ENCODE results near the gene LRRC23. TPM values are rescaled to one million over a fixed set of nuclear protein-coding genes. Genes with fewer than 3 reads are reported as not detected.
A peak's percentile ranks its signal among the peaks of the same experiment; 100 is the strongest.

The LRRC23 gene
- total RNA-seq, 6 experiments from 2014 or later = 5.5 to 7.9 (median 6.6) TPM

DNA sequence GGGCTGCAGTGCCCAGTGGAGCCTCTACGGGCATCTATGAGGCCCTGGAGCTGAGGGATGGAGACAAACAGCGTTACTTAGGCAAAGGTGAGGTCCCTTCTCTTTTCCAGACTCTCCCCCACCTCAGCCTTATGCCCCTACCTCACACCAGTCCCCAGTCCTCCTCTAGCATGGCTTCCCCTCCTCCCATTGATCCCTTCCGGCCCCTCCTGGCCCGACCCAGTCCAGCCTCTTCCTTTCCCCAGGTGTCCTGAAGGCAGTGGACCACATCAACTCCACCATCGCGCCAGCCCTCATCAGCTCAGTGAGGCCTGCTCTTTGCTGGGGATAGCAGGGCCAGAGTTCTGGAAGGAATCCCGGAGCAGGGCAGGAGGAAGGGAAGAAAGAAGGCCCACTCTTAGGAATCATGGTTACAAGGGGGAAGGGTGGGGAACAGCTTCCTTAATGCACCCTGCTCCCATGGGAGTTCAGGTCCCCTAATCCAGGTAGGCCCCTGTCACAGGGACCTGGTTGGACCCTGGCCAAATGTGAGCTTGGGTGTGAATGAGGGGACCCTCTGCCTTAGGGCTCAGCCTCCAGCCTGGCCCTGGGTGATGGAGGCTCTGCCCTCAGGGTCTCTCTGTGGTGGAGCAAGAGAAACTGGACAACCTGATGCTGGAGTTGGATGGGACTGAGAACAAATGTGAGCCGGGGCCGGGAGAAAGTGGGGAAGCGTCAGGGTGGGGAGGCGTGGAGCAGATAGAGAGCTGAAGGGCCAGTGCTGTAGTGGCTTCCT, 12.0 kb downstream of the LRRC23 start:
- H3K4me1 Mint-ChIP-seq (ENCODE audit: low read depth) = peaks cover 37% of the 10 kb centered on the region
- H3K4me3 Mint-ChIP-seq = peak overlapping the region; percentile 36; the same call in 1 of the 2 replicates
- peaks cover 4% of the 10 kb centered on the region for H3K27me3 Mint-ChIP-seq (ENCODE audit: insufficient read depth)
- peak overlapping the region; percentile 57; the same call in 1 of the 2 replicates for H3K27ac Mint-ChIP-seq
- TF ChIP-seq, protein P1, sequence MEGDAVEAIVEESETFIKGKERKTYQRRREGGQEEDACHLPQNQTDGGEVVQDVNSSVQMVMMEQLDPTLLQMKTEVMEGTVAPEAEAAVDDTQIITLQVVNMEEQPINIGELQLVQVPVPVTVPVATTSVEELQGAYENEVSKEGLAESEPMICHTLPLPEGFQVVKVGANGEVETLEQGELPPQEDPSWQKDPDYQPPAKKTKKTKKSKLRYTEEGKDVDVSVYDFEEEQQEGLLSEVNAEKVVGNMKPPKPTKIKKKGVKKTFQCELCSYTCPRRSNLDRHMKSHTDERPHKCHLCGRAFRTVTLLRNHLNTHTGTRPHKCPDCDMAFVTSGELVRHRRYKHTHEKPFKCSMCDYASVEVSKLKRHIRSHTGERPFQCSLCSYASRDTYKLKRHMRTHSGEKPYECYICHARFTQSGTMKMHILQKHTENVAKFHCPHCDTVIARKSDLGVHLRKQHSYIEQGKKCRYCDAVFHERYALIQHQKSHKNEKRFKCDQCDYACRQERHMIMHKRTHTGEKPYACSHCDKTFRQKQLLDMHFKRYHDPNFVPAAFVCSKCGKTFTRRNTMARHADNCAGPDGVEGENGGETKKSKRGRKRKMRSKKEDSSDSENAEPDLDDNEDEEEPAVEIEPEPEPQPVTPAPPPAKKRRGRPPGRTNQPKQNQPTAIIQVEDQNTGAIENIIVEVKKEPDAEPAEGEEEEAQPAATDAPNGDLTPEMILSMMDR (IDR thresholded peaks at IDR 0.05) = no peak
- no peaks in the 10 kb centered on the region for H3K9me3 Mint-ChIP-seq
- peaks cover 4% of the 10 kb centered on the region; the same call in 1 of the 2 replicates for H3K36me3 Mint-ChIP-seq (ENCODE audit: low read depth)
- DNase-seq = no peak

DNA sequence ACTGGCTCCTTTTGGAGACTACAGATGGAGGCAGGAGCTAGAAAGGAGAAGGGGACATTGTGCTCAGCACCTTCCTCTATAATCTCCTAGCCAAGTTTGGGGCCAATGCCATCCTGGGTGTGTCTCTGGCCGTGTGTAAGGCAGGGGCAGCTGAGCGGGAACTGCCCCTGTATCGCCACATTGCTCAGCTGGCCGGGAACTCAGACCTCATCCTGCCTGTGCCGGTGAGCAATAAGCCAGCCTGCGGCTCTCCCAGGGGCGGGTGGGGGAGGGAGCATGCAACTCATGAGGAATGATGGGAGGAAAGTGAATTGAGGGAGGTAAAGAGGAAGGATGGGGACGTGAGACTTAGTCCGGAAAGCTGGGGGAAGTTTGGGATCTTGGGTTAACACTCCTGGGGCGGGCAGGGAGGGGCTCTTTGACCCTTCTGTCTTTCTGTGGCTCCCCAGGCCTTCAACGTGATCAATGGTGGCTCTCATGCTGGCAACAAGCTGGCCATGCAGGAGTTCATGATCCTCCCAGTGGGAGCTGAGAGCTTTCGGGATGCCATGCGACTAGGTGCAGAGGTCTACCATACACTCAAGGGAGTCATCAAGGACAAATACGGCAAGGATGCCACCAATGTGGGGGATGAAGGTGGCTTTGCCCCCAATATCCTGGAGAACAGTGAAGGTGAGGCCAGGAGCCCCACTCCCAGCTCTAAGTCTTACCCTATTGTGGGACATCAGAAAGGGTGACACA, 13.0 kb downstream of the LRRC23 start:
- peaks cover 4% of the 10 kb centered on the region; the same call in 1 of the 2 replicates for H3K36me3 Mint-ChIP-seq (ENCODE audit: low read depth)
- no peak overlapping the region for H3K4me3 Mint-ChIP-seq
- TF ChIP-seq, protein P1 (IDR thresholded peaks at IDR 0.05) = no peak
- DNase-seq = no peak
- H3K27me3 Mint-ChIP-seq (ENCODE audit: insufficient read depth) = peaks cover 4% of the 10 kb centered on the region
- H3K27ac Mint-ChIP-seq = peak overlapping the region; percentile 57; the same call in 1 of the 2 replicates
- H3K4me1 Mint-ChIP-seq (ENCODE audit: low read depth) = peaks cover 37% of the 10 kb centered on the region
- no peaks in the 10 kb centered on the region for H3K9me3 Mint-ChIP-seq

DNA sequence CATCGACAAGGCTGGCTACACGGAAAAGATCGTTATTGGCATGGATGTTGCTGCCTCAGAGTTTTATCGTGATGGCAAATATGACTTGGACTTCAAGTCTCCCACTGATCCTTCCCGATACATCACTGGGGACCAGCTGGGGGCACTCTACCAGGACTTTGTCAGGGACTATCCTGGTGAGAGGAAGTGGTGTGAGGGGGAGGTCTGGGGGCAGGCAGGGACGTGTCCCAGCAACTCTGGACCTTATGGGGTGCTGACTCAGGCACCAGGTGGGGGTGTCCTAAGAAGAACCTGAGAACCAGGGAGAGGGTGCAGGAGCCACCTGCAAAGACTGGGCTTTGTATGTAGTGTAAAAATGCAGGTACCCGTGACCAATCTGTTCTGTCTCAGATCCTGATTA, 15.0 kb downstream of the LRRC23 start:
- Mint-ChIP-seq H3K27ac (no peak overlapping the region), H3K4me1 (ENCODE audit: low read depth) (peaks cover 41% of the 10 kb centered on the region), H3K36me3 (ENCODE audit: low read depth) (peaks cover 4% of the 10 kb centered on the region; the same call in 1 of the 2 replicates), H3K27me3 (ENCODE audit: insufficient read depth) (no peaks in the 10 kb centered on the region; the same call in 1 of the 2 replicates), H3K9me3 (no peaks in the 10 kb centered on the region), H3K4me3 (no peak overlapping the region)
- no peak for DNase-seq
- TF ChIP-seq, protein P1 (IDR thresholded peaks at IDR 0.05) = peak; percentile 19; the same call in 1 of the 2 replicates

DNA sequence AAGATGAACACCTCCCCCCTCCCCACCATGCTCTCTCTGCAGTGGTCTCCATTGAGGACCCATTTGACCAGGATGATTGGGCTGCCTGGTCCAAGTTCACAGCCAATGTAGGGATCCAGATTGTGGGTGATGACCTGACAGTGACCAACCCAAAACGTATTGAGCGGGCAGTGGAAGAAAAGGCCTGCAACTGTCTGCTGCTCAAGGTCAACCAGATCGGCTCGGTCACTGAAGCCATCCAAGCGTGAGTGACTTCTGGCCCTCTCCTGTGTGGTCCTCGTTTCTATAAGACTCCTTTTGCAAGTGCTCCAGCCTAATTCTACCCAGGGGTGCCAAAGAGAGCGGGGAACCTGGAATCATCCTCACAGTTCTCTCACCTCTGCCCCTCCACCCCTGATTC, 16.9 kb downstream of the LRRC23 start:
- Mint-ChIP-seq H3K4me3 (no peak overlapping the region), H3K9me3 (no peaks in the 10 kb centered on the region), H3K27ac (no peak overlapping the region), H3K36me3 (ENCODE audit: low read depth) (peaks cover 4% of the 10 kb centered on the region; the same call in 1 of the 2 replicates), H3K4me1 (ENCODE audit: low read depth) (peaks cover 44% of the 10 kb centered on the region), H3K27me3 (ENCODE audit: insufficient read depth) (no peaks in the 10 kb centered on the region; the same call in 1 of the 2 replicates)
- TF ChIP-seq, protein P1 (IDR thresholded peaks at IDR 0.05) = no peak
- no peak for DNase-seq

DNA sequence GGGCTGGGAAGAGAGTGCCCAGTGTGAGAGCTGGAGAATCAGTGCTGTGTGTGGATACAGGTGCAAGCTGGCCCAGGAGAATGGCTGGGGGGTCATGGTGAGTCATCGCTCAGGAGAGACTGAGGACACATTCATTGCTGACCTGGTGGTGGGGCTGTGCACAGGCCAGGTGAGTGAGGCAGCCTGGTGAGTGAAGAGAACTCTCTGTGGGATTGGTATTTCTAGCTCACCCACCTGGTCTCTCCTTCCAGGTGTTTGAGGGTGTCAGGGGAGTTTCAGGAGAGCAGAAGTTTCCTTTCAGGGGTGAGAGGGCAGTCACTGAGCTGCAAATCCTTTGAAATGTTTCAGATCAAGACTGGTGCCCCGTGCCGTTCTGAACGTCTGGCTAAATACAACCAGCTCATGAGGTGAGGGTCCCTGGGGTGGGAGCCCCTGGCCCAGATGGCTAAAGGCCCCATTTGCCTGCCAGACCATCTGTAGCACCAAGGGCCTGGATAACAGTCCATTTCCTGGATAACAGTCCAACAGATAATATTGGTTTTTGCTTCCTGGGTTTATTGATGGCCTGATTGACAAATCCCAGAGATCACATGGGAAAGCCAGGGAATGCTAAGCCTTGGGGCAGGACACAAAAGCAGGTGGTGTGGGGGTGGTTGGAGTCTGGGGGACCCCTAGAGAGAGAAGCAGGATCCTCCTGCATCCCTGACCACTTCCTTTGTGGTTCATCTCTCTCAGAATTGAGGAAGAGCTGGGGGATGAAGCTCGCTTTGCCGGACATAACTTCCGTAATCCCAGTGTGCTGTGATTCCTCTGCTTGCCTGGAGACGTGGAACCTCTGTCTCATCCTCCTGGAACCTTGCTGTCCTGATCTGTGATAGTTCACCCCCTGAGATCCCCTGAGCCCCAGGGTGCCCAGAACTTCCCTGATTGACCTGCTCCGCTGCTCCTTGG, 17.6 kb downstream of the LRRC23 start:
- TF ChIP-seq, protein P1 (IDR thresholded peaks at IDR 0.05) = no peak
- no peaks in the 10 kb centered on the region; the same call in 1 of the 2 replicates for H3K27me3 Mint-ChIP-seq (ENCODE audit: insufficient read depth)
- no peaks in the 10 kb centered on the region for H3K9me3 Mint-ChIP-seq
- DNase-seq = no peak
- no peak overlapping the region for H3K27ac Mint-ChIP-seq
- peaks cover 44% of the 10 kb centered on the region for H3K4me1 Mint-ChIP-seq (ENCODE audit: low read depth)
- H3K36me3 Mint-ChIP-seq (ENCODE audit: low read depth) = peaks cover 4% of the 10 kb centered on the region; the same call in 1 of the 2 replicates
- H3K4me3 Mint-ChIP-seq = no peak overlapping the region

Data from HFFc6 (cell line).